ENCODE measurements around the gene RAB3IL1.

The RAB3IL1 gene

GRCh38 chr11:61927501-61927900 lies 10.1 kb upstream of the RAB3IL1 start:
- Histone ChIP-seq H3K9me3 (no peaks in the 10 kb centered on the region), H3K27ac (no peak overlapping the region), H3K4me1 (peaks cover 0 to 14% (median 10%) of the 10 kb centered on the region in 4 donors), H3K36me3 (no peaks in the 10 kb centered on the region), H3K4me3 (no peak overlapping the region), H3K27me3 (peaks cover 0 to under 1% of the 10 kb centered on the region in 2 donors)
- TF ChIP-seq CTCF (IDR thresholded peaks at IDR 0.05): no peak
- intact Hi-C loops (cut with DNase I; ENCODE audit: low total_unique reads): no loop called here
- DNase-seq: no peak

GRCh38 chr11:61926235-61926634 lies 8.9 kb upstream of the RAB3IL1 start:
- no peak overlapping the region for H3K4me3 ChIP-seq
- no peaks in the 10 kb centered on the region for H3K36me3 ChIP-seq
- intact Hi-C loops (cut with DNase I; ENCODE audit: low total_unique reads): no loop called here
- no peaks in the 10 kb centered on the region for H3K9me3 ChIP-seq
- H3K4me1 ChIP-seq: peaks cover 0 to 14% (median 11%) of the 10 kb centered on the region in 4 donors
- DNase-seq: no peak
- H3K27me3 ChIP-seq: peaks cover 0 to 5% of the 10 kb centered on the region in 2 donors
- TF ChIP-seq CTCF (IDR thresholded peaks at IDR 0.05): no peak
- no peak overlapping the region for H3K27ac ChIP-seq

- no peak for TF ChIP-seq CTCF (IDR thresholded peaks at IDR 0.05)
- no peak overlapping the region for H3K4me3 ChIP-seq
- DNase-seq: no peak
- no peak overlapping the region for H3K27ac ChIP-seq
- peaks cover 0 to 6% of the 10 kb centered on the region in 2 donors for H3K27me3 ChIP-seq
- peaks cover 0 to 14% (median 11%) of the 10 kb centered on the region in 4 donors for H3K4me1 ChIP-seq
- intact Hi-C loops (cut with DNase I; ENCODE audit: low total_unique reads): no loop called here
- no peaks in the 10 kb centered on the region for H3K9me3 ChIP-seq
- no peaks in the 10 kb centered on the region for H3K36me3 ChIP-seq
Measured at GRCh38 chr11:61925736-61926135, 8.4 kb upstream of the RAB3IL1 start.

- intact Hi-C loops (cut with DNase I; ENCODE audit: low total_unique reads): no loop called here
- no peak for DNase-seq
Measured at GRCh38 chr11:61924064-61924455, 6.7 kb upstream of the RAB3IL1 start.

GRCh38 chr11:61923166-61924063 lies 6.0 kb upstream of the RAB3IL1 start:
- H3K27ac ChIP-seq: peak overlapping the region; percentile 57 to 61
- H3K4me1 ChIP-seq: peaks cover 0 to 18% (median 11%) of the 10 kb centered on the region in 4 donors
- no peak for TF ChIP-seq CTCF (IDR thresholded peaks at IDR 0.05)
- no peaks in the 10 kb centered on the region for H3K9me3 ChIP-seq
- DNase-seq: peak; percentile 87 to 91
- peaks cover 0 to 23% of the 10 kb centered on the region in 2 donors for H3K27me3 ChIP-seq
- intact Hi-C loops (cut with DNase I; ENCODE audit: low total_unique reads): no loop called here
- H3K36me3 ChIP-seq: no peaks in the 10 kb centered on the region
- no peak overlapping the region for H3K4me3 ChIP-seq

More at GRCh38 chr11:61924064-61924455, 6.7 kb upstream of the RAB3IL1 start:
- Histone ChIP-seq H3K9me3 (no peaks in the 10 kb centered on the region), H3K27me3 (peaks cover 0 to 18% of the 10 kb centered on the region in 2 donors), H3K36me3 (no peaks in the 10 kb centered on the region), H3K4me3 (no peak overlapping the region), H3K27ac (peak overlapping the region; percentile 57 to 61), H3K4me1 (peaks cover 0 to 18% (median 11%) of the 10 kb centered on the region in 4 donors)
- no peak for TF ChIP-seq CTCF (IDR thresholded peaks at IDR 0.05)
